ENCODE measurements around the gene AMMECR1. TPM values are rescaled to one million over a fixed set of nuclear protein-coding genes. Genes with fewer than 3 reads are reported as not detected.
"Not testable (repeated sequence)": the region's sequence is repeated elsewhere in the genome, so short reads cannot be mapped to it uniquely, and the experiment has no call there.

The AMMECR1 gene
- total RNA-seq, 1 experiment from 2014 or later, result 14.1 TPM

DNA sequence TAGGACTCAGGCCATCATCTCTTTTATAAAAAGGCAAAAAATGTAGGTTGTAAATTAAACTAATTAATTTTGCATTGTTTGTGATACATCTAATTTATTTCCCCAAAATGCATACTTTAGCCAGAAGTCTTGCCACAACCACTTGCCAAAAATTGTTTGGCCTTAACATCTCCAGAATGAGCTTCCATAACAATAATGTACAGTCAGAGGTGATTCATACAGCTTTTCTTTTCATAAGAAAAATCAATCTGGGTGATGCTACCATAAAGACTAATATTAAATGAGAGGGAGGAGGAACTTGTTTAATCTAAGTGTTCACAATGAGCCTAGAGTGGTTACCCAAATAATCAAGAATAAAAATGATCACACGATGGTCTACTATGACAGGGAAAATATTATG is 59.3 kb downstream of the AMMECR1 start:
- peak; percentile 38 for DNase-seq (ENCODE audit: low read depth)

- no peak for DNase-seq (ENCODE audit: low read depth)
Measured at GRCh38 chrX:110257889-110258288, 60.0 kb downstream of the AMMECR1 start.

DNA sequence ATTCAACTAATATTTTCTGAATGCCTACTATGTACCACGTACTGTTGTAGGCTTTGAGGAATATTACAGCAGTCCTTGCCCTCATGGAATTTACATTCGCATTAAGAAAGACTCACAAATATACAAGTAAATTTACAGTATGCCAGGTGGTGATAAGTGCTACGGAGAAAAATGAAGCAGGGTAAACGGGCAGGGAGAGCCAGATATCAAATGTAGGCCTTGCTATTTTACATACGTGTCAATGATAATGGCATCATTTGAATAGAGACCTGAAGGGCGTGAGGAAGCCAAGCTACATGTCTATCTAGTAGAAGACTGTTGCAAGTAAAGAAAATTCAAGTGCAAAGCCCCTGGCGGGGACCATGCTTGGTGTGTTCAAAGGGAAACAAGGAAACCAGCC is 65.2 kb downstream of the AMMECR1 start:
- no peak for DNase-seq (ENCODE audit: low read depth)

- DNase-seq (ENCODE audit: low read depth), result no peak
Measured at GRCh38 chrX:110251961-110252360, 65.9 kb downstream of the AMMECR1 start.

GRCh38 chrX:110251526-110251925 is 66.4 kb downstream of the AMMECR1 start:
- no peak for DNase-seq (ENCODE audit: low read depth)

- no peak for DNase-seq (ENCODE audit: low read depth)
Measured at GRCh38 chrX:110250847-110251246, 67.0 kb downstream of the AMMECR1 start.

GRCh38 chrX:110248578-110248977 is 69.3 kb downstream of the AMMECR1 start:
- no peak for DNase-seq (ENCODE audit: low read depth)

DNA sequence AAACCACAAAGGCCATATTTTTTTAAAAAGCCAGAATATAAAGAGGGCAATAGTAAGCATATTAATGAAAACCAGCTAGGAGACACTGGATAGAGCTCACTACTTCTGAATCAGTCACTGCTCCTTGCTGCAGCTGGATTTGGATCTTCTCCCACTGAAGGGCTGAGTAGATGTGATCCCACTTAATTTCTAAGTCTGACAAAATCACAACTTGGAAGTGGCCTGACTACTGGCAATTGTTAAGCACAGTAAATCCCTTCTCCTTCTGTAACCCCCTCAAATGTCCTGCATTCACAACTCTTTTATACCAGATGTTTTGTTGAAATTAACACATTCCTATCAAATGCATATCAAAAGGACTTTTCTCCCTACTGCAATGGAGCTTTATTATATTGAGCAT is 72.9 kb downstream of the AMMECR1 start:
- no peak for DNase-seq (ENCODE audit: low read depth)

- no peak for DNase-seq (ENCODE audit: low read depth)
Measured at GRCh38 chrX:110242371-110242770, 75.5 kb downstream of the AMMECR1 start.

GRCh38 chrX:110241816-110242215 is 76.1 kb downstream of the AMMECR1 start:
- no peak for DNase-seq (ENCODE audit: low read depth)

DNA sequence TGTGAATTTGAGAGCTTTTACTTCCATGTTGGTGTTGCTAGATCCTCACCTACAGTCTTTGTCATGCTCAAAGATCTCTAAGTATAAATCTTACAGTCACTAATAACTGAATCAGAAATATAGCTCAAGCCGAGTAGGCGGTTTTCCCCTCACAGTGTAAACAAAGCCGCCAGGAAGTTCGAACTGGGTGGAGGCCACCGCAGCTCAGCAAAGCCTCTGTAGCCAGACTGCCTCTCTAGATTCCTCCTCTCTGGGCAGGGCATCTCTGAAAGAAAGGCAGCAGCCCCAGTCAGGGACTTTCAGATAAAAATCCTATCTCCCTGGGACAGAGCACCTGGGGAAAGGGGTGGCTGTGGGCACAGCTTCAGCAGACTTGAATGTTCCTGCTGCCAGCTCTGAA is 79.6 kb downstream of the AMMECR1 start:
- not testable (repeated sequence) for DNase-seq (ENCODE audit: low read depth)

GRCh38 chrX:110231485-110231884 is 86.4 kb downstream of the AMMECR1 start:
- not testable (repeated sequence) for DNase-seq (ENCODE audit: low read depth)

- not testable (repeated sequence) for DNase-seq (ENCODE audit: low read depth)
Measured at GRCh38 chrX:110229497-110230111, 88.3 kb downstream of the AMMECR1 start.

GRCh38 chrX:110228453-110228852 is 89.4 kb downstream of the AMMECR1 start:
- peak; percentile 39 for DNase-seq (ENCODE audit: low read depth)

GRCh38 chrX:110226931-110227330 is 91.0 kb downstream of the AMMECR1 start:
- peak; percentile 45 for DNase-seq (ENCODE audit: low read depth)

GRCh38 chrX:110224926-110225617 is 92.8 kb downstream of the AMMECR1 start:
- no peak for DNase-seq (ENCODE audit: low read depth)

DNA sequence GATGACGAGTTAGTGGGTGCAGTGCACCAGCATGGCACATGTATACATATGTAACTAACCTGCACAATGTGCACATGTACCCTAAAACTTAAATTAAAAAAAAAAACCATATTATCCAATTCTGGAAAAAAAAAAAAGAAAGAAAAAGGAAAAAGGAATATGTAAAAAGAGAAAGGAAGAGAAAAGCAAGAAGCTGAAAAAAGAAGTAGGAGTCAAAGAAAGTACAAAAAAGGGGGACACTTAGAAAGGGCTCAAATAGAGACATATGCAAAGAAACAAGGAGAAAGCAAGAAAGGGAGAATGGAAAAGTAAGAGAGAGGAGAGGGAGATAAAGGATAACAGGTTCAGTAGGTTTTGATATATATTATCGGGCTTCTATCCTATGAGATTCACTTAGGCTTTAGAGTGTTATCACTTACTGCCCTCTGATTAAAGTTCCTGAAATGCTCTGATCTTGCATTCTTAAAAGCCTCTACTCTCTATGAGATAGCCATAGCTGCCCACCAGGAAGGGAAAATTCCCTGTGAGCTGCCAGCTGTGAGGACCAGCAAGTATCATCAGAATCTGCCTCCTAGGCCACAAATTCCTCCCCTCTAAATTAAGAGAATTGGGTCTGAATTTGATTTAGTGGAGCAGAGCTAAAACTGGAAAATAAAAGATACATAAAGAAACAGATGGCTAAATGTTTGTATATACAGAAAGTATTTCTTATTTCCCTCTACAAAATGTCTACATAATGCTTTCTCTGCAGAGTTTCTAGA is 95.2 kb downstream of the AMMECR1 start:
- DNase-seq (ENCODE audit: low read depth), result no peak

GRCh38 chrX:110219920-110220319 is 98.0 kb downstream of the AMMECR1 start:
- DNase-seq (ENCODE audit: low read depth), result peak; percentile 36

DNA sequence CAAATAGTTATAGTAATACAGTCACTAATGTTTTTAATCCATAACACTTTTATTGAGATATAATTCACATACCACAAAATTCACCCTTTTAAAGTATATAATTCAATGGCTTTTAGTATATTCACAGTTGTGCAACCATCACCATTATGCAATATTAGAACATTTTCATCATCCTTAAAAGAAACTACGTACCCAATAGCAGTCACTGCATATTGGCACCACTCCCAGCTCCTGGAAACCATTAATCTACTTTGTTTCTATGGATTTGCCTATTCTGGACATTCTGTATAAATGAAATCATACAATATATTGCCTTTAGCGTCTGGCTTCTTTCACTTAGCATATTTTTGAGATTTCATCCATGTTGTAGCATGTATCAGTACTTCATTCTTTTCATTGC is 99.3 kb downstream of the AMMECR1 start:
- no peak for DNase-seq (ENCODE audit: low read depth)

GRCh38 chrX:110216027-110216426 is 101.9 kb downstream of the AMMECR1 start:
- DNase-seq (ENCODE audit: low read depth), result no peak

- DNase-seq (ENCODE audit: low read depth), result no peak
Measured at GRCh38 chrX:110215411-110215810, 102.5 kb downstream of the AMMECR1 start.

DNA sequence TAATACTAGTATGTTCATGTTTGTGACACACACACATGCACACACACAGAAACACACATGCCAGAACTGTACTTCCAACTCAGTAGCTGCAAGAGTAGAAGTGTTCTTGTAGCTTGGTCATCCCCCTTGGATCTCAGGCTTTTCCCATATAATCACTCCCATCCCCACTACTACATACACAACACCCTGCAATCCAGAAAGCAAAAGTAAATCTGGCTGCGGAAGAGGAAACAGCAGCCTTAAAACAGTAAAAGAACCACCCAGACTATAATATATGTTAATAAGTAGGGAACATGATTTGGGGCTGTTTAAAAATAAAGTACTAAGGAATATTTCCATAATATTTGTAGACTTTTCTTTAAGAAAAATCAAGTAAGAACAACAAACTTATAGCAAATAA is 103.2 kb downstream of the AMMECR1 start:
- DNase-seq (ENCODE audit: low read depth), result no peak

DNA sequence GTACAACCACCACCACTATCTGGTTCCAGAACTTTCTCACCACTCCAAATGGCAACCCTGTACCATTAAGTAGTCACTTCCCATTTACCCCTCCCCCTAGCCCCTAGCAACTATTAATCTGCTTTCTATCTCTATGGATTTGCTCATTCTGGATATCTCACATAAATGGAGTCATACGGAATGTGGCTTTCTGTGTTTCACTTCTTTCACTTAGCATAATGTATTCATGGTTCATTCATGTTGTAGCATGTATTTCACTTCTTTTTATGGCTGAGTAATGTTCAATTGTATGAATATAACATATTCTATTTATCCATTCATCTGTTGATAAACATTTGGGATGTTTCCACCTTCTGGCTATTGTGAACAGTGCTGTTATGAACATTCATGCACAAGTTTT is 104.7 kb downstream of the AMMECR1 start:
- DNase-seq (ENCODE audit: low read depth), result no peak
